ENCODE data around the gene OR13G1.
"Not testable (repeated sequence)": the region's sequence is repeated elsewhere in the genome, so short reads cannot be mapped to it uniquely, and the experiment has no call there.

OR13G1 gene, protein sequence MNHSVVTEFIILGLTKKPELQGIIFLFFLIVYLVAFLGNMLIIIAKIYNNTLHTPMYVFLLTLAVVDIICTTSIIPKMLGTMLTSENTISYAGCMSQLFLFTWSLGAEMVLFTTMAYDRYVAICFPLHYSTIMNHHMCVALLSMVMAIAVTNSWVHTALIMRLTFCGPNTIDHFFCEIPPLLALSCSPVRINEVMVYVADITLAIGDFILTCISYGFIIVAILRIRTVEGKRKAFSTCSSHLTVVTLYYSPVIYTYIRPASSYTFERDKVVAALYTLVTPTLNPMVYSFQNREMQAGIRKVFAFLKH

DNA sequence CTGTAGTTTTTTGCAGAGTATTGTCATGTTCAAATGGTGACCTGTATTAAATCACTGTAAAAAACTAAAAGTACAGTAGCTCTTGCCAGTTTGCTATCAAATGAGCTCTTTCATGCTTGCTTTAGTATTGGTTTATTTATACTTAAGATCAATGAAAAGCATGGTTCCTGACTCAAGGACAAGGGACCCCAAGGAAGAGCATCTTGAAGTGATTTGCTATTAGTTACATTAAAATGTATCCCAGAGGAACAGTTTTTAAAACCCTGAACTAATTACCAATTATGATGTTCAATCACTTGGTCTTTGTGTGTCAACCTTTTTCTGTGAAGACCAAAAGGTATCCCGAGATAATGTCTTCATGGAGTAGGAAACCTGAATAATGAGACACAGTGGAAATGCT is at the start of gene OR13G1:
OR13G1 (minus strand) TSS at position 101 of the 400 bp plus-strand sequence. CDS start 6,698 bp downstream, outside the sequence.
- DNase-seq (ENCODE audit: low read depth) = no peak

DNA sequence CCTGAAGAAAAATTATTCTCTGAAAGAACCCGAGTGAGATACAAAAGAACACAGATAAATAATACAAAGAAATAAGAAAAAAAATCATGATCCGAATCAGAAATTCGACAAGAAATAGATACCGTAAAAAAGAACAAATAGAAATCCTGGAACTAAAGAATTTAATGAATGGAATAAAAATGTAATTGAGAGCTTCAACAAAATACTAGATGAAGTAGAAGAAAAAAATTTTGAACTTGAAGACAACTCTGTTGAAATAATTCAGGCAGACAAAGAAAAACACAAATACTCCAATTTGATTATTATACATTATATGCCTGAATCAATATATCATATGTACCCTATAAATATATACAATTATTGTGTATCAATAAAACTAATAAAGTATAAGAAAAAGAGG is 41.7 kb upstream of the OR13G1 start:
- DNase-seq (ENCODE audit: low read depth) = no peak

DNA sequence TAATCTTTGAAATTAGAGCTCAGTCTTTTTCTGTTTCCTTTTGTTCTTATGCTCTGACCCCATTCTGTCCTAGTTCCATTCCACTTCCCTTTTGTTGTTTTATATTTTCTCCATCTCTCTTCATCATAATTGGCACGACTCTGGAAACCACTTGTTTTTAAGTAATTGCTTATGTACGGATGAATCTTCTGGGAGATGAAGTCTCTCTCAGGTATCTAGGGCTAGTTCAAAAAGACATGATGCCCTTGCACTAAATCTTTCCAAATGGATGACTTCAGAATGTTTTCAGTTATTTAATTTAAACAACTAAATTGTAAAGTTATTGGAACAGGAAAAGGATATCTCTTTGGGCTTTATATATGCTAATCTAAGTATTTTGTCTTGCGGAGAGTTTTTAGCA is 37.0 kb upstream of the OR13G1 start, which contains the start of gene OR6F1:
OR6F1 (minus strand) TSS at position 101 of the 400 bp plus-strand sequence. CDS start 3,891 bp downstream, outside the sequence.
- no peak for DNase-seq (ENCODE audit: low read depth)

DNA sequence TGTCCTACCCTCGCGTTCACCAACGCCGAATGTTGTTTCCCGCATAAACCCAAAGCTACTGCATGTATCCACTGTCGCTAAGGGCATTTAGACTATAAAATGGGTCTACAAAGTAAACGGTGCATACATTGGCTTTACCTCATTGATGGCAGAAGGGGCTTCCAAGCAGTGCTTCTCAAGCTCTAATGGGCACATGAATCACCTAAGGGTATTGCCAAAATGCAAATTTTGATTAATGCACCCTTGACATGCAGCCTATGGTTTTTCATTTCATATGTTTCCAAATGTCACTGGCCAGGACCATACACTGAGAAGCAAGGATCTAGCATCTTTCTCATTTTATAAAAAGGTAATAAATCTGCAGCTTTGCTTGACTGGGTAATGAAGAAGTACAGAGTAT is 34.2 kb upstream of the OR13G1 start:
- DNase-seq (ENCODE audit: low read depth) = no peak

DNA sequence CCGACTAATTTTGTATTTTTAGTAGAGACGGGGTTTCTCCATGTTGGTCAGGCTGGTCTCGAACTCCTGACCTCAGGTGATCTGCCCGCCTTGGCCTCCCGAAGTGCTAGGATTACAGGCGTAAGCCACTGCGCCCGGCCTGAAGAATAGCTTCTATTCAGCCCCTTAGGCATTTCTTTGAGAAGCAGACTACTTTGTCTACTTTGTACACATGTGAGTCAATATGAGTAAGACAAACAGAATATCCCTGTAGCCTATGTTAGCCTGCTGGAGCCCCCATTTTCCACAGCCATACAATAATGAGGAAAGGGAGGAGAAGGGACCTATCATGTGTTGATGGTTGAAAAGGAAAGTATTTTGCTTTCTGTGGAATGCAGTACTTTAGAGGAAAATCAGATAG is 31.1 kb upstream of the OR13G1 start:
- not testable (repeated sequence) for DNase-seq (ENCODE audit: low read depth)

DNA sequence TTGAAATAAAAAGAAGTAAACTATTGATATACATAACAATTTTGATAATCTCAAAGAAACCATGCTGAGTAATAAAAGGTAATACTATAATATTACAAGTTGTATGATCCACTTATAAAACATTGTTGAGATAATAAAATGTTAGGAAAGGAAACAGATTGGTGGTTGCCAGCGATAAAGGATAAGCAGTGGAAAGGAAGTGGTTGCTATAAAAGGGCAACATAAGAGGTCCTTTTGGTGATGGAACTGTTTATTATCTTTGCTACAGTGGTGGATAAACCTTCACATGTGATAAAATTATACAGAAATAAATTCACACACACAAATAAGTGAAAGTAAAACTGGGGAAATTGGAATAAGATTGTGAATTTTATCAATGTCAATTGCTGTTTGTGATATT is 21.8 kb upstream of the OR13G1 start:
- DNase-seq (ENCODE audit: low read depth) = no peak

DNA sequence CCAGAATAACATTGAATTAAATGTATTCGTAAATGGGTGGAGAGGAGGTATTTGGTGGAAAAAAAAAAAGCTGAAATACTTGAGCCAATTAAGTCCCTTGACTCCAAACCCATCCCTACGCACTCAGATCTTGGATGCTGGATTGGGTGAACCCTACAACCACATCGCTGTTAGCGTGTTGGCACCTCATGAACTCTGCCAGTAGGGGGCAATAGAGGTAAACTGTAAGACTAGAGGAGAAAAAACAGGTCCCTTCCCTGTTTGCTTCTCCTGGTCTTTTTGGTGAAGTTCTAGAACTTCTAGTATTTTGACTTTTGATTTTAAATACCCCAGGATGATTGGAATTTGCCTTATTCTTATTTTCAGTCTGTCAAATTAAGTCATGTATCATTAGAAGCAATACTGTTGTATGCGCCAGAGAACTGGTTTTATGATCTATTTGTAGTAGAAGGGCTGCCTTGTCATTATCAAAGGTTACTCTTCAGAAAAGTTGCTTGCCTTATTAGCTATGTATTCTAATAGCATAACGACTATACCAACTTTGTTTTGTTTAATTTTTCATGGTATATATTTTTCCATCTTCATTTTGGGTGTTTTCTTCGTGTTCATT is 1.9 kb upstream of the OR13G1 start:
- no peak for DNase-seq (ENCODE audit: low read depth)

DNA sequence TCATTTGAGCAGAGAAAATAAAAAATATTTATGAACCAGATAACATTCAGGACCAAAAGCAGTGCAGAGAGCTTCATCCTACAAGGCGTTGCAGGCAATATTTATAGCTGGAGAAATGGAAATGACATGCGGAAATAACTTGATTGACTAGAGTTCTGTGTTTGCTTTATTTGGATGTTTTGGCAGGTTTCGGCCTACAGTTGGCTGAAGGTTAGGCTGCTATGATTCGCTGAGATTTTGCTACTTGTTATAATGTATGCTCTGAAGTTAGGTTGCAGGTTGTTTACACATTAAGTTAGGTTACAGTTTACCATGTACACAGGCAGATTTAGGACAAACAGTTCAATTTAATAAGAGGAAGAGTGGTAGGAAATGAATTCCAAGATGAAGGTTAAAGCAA is 632 bp upstream of the OR13G1 start:
- no peak for DNase-seq (ENCODE audit: low read depth)

DNA sequence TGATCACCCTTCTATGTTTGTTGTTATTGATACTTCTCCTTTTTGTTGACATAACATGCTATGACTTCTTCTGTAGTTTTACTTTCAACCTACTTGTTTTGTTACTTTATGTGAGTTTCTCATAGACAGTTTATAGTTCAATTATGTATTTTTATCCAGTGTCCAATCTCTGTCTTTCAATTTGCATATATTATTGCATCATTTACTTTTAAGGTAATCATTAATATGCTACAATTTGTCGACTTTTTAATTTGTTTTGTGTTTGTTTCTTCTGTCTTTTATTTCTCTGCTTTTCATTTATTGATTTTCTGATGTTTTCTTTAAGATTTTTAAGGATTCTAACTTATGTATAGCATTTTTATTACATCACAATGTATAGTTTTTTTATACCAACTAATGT is 10.3 kb downstream of the OR13G1 start:
- no peak for DNase-seq (ENCODE audit: low read depth)

DNA sequence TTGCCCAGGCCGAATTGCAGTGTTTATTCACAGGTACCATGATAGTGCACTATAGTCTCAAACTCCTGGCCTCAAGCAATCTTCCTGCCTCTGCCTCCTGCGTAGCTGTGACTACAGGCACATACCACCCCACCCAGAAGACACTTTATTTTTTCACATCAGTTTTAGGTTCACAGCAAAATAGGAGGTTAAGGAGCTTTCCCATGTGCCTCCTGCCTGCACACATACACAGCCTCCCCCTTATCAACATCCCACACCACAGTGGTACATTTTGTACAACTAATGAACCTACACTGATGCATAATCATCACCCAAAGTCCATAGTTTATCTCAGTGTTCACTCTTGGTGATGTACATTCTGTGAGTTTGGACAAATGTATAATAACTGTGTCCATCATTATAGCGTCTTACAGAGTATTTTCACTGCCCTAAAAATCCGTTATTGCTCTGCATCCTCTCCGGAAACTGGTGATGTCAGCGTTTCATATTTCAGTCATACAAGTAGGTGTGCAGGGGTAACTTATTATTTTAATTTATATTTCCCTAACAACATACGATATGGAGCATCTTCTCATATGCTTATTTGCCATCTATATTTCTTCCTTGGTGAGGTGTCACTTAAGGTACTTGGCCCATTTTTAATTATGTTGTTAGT is 23.2 kb downstream of the OR13G1 start:
- DNase-seq (ENCODE audit: low read depth) = no peak

DNA sequence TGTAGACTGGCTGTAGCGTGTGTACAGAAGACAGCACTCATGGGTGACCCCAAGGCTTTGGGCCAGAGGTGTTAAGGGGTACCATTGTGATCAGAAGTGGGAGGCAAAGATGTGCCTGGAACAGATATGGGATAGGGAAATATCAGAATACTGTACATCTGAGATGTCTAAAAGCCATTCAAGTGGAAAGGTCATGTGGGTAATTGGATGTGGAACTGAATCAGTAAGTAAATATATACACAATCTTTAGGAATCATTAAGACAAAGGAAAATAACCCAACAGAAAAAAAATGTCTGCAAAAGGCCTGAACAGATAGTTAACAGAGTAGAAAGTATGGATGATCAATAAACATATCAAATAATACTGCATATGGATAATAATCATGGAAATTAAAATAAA is 26.5 kb downstream of the OR13G1 start:
- DNase-seq (ENCODE audit: low read depth) = no peak

DNA sequence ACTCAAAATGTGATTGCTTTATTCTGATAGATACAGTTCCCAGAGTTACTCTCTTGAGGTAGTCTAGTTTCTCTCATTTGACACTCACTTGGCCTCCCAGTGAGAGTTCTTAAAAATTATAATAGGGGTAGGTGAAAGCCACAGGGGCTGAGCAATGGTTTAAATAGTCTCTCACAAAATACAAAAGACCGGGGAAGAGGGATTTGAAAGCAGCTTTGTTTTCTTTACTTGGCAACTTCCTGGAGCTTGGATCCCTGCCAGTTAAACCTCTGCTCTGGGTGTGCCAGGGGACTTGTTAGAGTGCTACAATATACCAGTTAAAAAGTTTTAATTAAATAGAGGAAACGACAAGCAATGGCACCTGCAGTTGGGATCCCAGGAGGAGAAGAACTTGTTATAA is 31.7 kb downstream of the OR13G1 start:
- DNase-seq (ENCODE audit: low read depth) = no peak

DNA sequence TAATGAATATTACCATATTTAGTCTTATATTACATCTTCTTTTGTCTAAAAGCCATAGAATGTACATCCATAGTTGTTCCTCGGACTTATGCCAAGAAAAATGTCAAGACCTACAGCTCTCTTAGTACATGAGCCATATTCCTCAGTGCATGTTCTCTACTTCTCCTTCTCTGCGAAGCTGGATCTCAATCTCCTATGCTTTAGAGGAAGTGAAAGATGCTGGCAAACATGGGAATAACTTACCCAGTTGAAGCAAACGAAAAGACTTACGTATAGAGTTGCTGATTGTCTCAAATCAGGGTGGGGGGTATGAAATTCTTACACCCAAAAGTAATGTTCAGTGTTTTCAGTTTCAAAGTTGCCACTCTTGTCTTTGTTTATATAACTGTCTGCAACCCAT is 32.7 kb downstream of the OR13G1 start:
- DNase-seq (ENCODE audit: low read depth) = no peak

DNA sequence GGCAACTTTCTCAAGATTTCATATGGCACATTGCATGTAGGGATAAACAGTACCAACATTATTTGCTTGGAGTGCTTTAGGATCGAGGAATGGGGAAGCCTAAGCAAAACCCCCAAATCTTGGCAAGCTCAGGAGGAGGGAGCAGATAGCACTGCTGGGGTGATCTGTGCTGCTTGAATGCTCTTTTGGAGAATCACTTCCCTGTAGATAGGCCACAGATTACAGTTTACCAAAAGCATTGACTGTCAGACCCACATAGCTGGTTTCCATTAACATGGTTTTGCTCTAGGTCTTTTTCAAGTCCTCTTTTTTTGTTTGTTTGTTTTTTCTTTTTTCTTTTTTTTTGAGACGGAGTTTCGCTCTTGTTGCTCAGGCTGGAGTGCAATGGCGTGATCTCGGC is 36.8 kb downstream of the OR13G1 start:
- DNase-seq (ENCODE audit: low read depth) = no peak

DNA sequence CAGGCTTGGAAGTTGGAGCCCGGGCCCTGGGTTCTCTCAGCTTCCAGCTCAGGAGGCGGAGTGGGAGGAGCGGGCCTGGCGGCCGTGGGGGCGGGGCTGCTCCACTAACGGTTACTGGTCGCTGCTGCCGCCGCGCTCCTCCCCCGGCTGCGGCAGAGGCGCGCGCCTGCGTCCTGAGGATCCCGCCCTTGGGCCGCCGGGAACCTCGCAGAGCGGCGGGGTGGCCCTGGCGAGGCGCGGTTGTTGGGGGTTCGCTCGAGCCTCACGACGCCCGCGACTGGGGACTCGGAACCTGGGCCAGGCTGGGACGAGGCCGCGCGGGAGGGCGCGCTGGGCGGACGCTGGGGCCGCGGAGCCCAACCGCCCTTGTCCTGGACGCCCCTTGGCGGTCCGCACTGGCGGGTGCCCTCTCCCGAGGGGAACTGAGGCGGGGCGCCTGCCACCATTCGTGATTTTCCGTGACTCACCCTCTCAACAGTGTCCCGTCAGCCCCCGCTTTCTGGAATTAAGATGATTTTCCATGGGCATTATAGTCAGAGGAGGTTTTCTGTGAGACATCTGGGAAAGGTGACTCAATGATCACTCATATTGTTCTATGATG is 40.1 kb downstream of the OR13G1 start:
- DNase-seq (ENCODE audit: low read depth) = no peak

DNA sequence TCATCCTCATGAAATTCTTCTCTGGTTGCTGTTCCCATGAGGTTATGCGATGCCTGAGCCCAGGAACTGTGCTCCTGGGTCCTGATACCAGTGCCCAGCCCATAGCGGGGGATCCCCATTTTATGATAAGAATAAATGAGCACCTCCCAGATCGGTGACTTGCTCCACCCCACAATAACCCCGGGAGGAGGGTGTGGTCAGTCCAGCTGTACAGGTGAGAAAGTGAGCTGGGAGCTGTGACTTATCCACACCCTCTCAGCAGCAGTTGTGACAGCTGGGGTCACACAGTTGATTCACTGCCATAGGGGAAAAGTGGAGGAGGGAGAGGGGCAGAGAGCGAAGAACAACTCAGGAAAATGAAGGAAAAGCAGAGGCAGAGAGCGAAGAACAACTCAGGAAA is 40.8 kb downstream of the OR13G1 start:
- DNase-seq (ENCODE audit: low read depth) = no peak

DNA sequence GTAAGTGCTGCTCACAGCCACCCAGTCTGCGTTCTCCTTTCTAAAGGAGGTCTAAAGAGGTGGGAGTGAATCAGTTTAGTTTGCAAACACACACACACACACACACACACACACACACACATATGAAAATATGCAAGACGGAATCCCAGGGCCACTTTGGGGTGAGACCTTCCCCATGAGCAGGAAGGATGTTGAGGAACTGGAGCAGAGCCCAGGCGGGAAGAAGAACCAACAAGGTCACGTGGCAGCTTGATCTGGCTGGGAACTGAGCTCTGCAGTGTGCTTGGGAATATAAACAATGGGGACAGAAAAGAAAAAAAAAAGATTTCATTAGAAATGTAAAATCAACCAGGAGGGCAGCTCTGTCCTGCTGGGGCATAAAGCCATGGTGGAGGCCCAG is 41.5 kb downstream of the OR13G1 start:
- no peak for DNase-seq (ENCODE audit: low read depth)

DNA sequence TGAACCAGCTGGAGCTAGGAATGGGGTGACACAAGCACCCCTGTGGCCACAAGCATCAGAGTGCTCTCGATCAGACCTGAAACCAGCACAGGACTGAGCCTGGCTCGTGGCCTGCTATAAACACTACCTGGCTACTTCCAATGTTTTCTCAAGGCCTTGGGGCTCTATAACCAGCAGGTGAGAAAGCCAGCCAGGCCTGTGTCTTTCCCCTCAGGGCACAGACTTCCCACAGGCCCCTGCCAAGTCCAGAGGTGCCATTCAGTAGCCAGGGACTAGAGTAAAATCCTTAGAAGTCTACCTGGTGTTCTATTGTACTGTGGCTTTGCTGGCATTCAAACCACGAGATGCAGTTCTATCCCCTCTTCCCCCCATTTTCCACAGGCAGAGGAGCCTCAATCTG is 51.6 kb downstream of the OR13G1 start:
- no peak for DNase-seq (ENCODE audit: low read depth)

Measured in stimulated activated CD8-positive, alpha-beta memory T cell treated with anti-CD3 and anti-CD28 coated beads, Interleukin-12 subunit alpha, Interleukin-12 subunit beta, amount 100 ng/mL, for 4 hours (primary cell).